Memory B cell (primary cell): Measurements from ENCODE around the gene CDON.

ENCODE experiments used
- ATAC-seq: fragments of 150-1000 bp; cut with Tn5 transposase; 2 replicates; pipeline ENCODE4 v1.10.0; 2021; ENCODE audit warnings: low read depth, mild to moderate bottlenecking, moderate library complexity
- DNase-seq, 2 donors: peaks; one replicate each; pipeline ENCODE4 v3.0.0; 2022; ENCODE audit warnings: low spot score in 2 of 2
- H3K27ac Mint-ChIP-seq: one replicate; pipeline ENCODE4 v1.8.0; 2022; ENCODE audit warnings: mild to moderate bottlenecking, moderate library complexity, mixed read lengths
- H3K27me3 Mint-ChIP-seq: one replicate; pipeline ENCODE4 v1.8.0; 2022; ENCODE audit warnings: mixed read lengths
- H3K36me3 Mint-ChIP-seq: one replicate; pipeline ENCODE4 v1.8.0; 2022; ENCODE audit warnings: mild to moderate bottlenecking, mixed read lengths
- H3K4me1 Mint-ChIP-seq: one replicate; pipeline ENCODE4 v1.8.0; 2022; ENCODE audit warnings: mixed read lengths
- H3K4me3 Mint-ChIP-seq: one replicate; pipeline ENCODE4 v1.8.0; 2022; ENCODE audit warnings: mild to moderate bottlenecking, moderate library complexity, mixed read lengths
- H3K9me3 Mint-ChIP-seq: one replicate; pipeline ENCODE4 v1.8.0; 2022; ENCODE audit warnings: mixed read lengths

CDON gene, protein sequence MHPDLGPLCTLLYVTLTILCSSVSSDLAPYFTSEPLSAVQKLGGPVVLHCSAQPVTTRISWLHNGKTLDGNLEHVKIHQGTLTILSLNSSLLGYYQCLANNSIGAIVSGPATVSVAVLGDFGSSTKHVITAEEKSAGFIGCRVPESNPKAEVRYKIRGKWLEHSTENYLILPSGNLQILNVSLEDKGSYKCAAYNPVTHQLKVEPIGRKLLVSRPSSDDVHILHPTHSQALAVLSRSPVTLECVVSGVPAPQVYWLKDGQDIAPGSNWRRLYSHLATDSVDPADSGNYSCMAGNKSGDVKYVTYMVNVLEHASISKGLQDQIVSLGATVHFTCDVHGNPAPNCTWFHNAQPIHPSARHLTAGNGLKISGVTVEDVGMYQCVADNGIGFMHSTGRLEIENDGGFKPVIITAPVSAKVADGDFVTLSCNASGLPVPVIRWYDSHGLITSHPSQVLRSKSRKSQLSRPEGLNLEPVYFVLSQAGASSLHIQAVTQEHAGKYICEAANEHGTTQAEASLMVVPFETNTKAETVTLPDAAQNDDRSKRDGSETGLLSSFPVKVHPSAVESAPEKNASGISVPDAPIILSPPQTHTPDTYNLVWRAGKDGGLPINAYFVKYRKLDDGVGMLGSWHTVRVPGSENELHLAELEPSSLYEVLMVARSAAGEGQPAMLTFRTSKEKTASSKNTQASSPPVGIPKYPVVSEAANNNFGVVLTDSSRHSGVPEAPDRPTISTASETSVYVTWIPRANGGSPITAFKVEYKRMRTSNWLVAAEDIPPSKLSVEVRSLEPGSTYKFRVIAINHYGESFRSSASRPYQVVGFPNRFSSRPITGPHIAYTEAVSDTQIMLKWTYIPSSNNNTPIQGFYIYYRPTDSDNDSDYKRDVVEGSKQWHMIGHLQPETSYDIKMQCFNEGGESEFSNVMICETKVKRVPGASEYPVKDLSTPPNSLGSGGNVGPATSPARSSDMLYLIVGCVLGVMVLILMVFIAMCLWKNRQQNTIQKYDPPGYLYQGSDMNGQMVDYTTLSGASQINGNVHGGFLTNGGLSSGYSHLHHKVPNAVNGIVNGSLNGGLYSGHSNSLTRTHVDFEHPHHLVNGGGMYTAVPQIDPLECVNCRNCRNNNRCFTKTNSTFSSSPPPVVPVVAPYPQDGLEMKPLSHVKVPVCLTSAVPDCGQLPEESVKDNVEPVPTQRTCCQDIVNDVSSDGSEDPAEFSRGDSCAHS (N-terminal part only)

GRCh38 chr11:126062679-126063506 lies at the start of gene CDON:
CDON (minus strand) TSS chr11:126062866; CDS start chr11:126023476, 39,390 bp downstream.
- H3K36me3 Mint-ChIP-seq: no peaks in the 10 kb centered on the region
- H3K4me3 Mint-ChIP-seq: peak within 1 kb of the TSS; percentile 86
- H3K27ac Mint-ChIP-seq: peak within 1 kb of the TSS; percentile 72
- H3K4me1 Mint-ChIP-seq: peaks cover 4% of the 10 kb centered on the region
- peaks cover 6% of the 10 kb centered on the region for H3K9me3 Mint-ChIP-seq
- ATAC-seq: peak; percentile 86
- peak; percentile 75 to 76 for DNase-seq
- H3K27me3 Mint-ChIP-seq: peaks cover 11% of the 10 kb centered on the region

- Mint-ChIP-seq H3K4me1 (no peaks in the 10 kb centered on the region), H3K27me3 (peaks cover 5% of the 10 kb centered on the region), H3K36me3 (no peaks in the 10 kb centered on the region), H3K9me3 (no peaks in the 10 kb centered on the region), H3K27ac (no peak overlapping the region), H3K4me3 (no peak overlapping the region)
- DNase-seq: no peak
- no peak for ATAC-seq
These were observed 48.9 kb upstream of the CDON start for GRCh38 chr11:126111458-126112116.

DNA sequence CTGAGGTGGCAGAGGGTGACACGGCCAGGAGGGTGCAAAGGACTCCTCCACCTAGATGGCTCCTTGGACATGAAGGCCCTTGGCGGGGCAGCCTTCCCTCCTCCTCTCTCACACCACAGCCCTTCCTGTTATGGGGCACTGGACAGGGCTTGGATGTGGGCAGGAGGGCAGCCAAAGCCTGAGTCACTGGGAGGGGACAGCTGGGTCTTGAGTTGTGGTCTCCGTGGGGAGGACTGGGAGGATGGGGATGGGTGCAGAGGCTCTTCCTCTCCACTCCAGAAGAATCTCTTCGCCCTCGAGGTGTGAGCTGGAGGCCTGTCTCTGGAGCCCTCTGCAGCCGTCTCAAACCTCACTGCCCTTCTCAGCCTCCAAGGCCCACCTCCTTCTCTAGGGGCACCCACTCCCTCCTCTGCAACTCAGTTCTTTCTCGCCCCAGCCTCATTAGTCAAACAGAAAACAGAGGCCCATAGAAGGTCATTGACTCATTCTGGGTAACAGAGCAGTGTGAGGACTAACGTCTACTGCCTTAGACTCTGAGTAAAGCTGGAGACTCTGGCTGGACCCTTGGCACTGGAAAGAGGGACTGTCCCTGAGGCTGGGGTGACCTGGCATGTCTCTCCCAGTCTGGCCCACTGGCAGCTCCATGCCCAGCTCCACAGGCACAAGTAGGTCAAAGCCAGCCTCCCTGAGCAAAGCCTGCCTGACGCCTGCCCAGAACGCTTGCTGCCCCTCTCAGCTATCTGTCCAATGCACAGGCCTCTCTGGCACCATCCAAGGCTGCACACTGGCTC lies 47.5 kb upstream of the CDON start:
- Mint-ChIP-seq H3K36me3 (no peaks in the 10 kb centered on the region), H3K4me1 (no peaks in the 10 kb centered on the region), H3K27me3 (peaks cover 4% of the 10 kb centered on the region), H3K9me3 (no peaks in the 10 kb centered on the region), H3K27ac (no peak overlapping the region), H3K4me3 (no peak overlapping the region)
- DNase-seq (no peak), ATAC-seq (no peak)

DNA sequence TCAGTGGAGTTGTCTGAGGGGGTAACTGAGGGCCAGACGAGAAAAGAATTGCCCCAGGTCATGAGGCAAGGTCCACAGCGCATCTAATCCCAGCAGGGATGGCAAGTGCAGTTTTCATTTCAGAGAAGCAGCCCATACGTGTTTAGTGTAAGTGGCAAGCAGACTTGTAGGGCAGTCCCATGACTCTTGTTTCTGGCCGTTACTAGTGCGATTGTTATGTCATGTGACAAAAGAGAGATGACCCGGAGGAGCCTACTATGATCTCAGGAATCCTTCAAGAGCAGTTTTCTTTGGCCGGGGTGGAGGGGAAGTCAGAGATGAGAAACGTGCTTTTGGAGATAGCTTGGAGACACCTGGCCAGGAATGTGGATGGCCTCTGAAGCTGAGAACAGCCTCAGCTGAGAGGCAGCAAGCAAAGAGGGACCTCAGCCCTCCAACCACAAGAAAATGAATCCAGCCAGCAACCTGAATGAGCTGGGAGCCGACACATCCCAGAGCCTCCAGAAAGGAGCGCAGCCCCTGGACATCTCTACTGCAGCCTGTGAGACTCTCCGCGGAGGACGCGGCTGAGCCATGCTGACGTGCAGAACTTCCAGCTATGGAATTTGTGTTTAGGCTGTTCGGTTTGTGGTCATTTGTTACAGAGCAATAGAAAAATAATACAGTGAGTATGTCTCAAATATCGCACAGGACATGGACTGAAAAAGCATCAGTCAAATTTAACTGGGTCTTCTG lies 44.1 kb upstream of the CDON start:
- no peak for DNase-seq
- Mint-ChIP-seq H3K9me3 (no peaks in the 10 kb centered on the region), H3K27ac (no peak overlapping the region), H3K27me3 (peaks cover 4% of the 10 kb centered on the region), H3K4me1 (no peaks in the 10 kb centered on the region), H3K36me3 (no peaks in the 10 kb centered on the region), H3K4me3 (no peak overlapping the region)
- no peak for ATAC-seq

GRCh38 chr11:126105748-126106080 lies 43.0 kb upstream of the CDON start:
- ATAC-seq (no peak), DNase-seq (no peak)
- H3K4me1 Mint-ChIP-seq: no peaks in the 10 kb centered on the region
- no peak overlapping the region for H3K4me3 Mint-ChIP-seq
- H3K27me3 Mint-ChIP-seq: peaks cover 6% of the 10 kb centered on the region
- H3K36me3 Mint-ChIP-seq: no peaks in the 10 kb centered on the region
- H3K27ac Mint-ChIP-seq: no peak overlapping the region
- H3K9me3 Mint-ChIP-seq: no peaks in the 10 kb centered on the region

DNA sequence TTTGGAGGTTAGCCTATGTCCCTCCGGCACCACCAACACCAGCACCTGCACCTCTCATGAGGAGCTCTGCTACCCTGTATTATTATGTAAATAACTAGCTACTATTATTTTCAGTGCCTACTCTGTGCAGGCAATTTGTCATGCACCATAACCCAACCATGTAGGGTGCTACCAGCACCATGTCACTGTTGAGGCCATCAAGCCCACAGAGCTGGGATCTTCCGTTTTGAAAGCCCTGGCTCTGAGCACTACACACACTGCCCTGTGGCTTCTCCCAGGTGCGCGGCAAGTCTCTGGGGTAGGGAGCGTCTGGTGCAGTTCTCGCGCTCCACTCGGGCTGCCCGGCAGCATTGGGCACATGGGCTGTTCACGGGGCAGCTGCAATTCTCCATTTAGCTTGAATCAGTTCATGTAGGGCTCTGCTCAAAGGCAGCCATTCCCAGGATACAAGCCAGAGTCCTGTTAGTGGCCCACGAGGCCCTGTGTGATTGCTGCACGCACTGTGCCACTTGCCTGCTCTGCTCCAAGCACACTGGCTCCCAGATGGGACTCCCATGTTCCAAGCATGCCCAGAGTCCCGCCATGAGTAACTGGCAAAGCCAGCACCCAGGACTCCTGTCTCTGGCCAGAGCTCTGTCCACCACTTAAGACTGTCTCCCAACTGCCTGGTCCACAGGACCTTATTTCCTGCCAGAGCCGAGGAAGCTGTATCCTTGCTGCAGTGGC lies 42.5 kb upstream of the CDON start:
- no peaks in the 10 kb centered on the region for H3K9me3 Mint-ChIP-seq
- no peak for ATAC-seq
- H3K36me3 Mint-ChIP-seq: no peaks in the 10 kb centered on the region

DNA sequence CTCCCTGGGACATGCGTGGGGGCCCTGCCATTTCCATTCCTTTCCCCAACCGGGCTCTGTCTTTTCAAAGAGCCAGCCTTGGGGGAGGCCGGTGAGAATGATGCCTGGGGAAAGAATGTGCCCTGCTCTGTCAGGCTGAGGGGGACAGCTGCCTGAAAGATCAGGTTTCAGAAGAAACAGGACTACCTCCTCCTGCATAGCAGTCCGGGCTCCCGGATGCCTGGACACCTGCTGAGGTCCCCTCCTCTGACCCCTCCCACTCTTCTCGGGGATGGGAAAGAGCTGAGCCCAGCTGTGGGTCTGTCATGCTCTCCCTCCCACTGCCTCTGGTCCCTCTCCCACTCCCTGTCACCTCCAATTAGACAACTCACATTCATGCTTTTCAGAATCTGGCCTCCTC lies 41.8 kb upstream of the CDON start:
- no peaks in the 10 kb centered on the region for H3K4me1 Mint-ChIP-seq
- no peak for DNase-seq
- H3K4me3 Mint-ChIP-seq: no peak overlapping the region
- peaks cover 9% of the 10 kb centered on the region for H3K27me3 Mint-ChIP-seq
- no peak for ATAC-seq
- H3K27ac Mint-ChIP-seq: no peak overlapping the region
- no peaks in the 10 kb centered on the region for H3K9me3 Mint-ChIP-seq
- H3K36me3 Mint-ChIP-seq: no peaks in the 10 kb centered on the region

More for the DNA sequence above, 42.5 kb upstream of the CDON start:
- no peak for DNase-seq
- no peak overlapping the region for H3K4me3 Mint-ChIP-seq
- H3K27ac Mint-ChIP-seq: no peak overlapping the region
- H3K27me3 Mint-ChIP-seq: peaks cover 9% of the 10 kb centered on the region
- H3K4me1 Mint-ChIP-seq: no peaks in the 10 kb centered on the region

DNA sequence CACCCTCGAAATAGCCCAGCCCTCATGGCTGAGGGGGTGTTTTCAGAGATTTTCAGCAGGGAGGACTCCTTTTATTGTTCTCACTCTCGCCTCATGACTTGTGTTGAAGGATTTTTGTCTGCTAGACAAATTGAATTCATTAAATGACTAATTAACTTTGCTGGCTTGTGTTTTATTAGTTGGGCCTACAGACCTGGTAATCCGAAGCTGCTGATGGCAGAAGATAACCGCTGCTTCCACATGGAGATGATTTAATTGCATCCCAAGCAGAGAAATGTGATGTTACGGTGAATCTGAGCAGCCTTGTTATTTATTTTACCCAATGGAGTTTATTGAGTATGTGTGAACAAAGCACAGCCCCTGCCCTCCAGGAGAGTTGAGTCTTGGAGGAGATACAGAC lies 40.5 kb upstream of the CDON start:
- ATAC-seq: no peak
- Mint-ChIP-seq H3K9me3 (no peaks in the 10 kb centered on the region), H3K36me3 (no peaks in the 10 kb centered on the region), H3K27me3 (peaks cover 9% of the 10 kb centered on the region), H3K4me1 (no peaks in the 10 kb centered on the region), H3K4me3 (no peak overlapping the region), H3K27ac (no peak overlapping the region)
- DNase-seq: no peak

GRCh38 chr11:126102436-126102981 lies 39.8 kb upstream of the CDON start:
- H3K4me1 Mint-ChIP-seq: no peaks in the 10 kb centered on the region
- no peak overlapping the region for H3K27ac Mint-ChIP-seq
- DNase-seq (no peak), ATAC-seq (no peak)
- no peaks in the 10 kb centered on the region for H3K9me3 Mint-ChIP-seq
- peaks cover 12% of the 10 kb centered on the region for H3K27me3 Mint-ChIP-seq
- H3K36me3 Mint-ChIP-seq: no peaks in the 10 kb centered on the region
- no peak overlapping the region for H3K4me3 Mint-ChIP-seq

GRCh38 chr11:126101930-126102283 lies 39.2 kb upstream of the CDON start:
- Mint-ChIP-seq H3K36me3 (no peaks in the 10 kb centered on the region), H3K27me3 (peaks cover 13% of the 10 kb centered on the region), H3K4me1 (no peaks in the 10 kb centered on the region), H3K9me3 (no peaks in the 10 kb centered on the region), H3K27ac (no peak overlapping the region), H3K4me3 (no peak overlapping the region)
- DNase-seq (no peak), ATAC-seq (no peak)

DNA sequence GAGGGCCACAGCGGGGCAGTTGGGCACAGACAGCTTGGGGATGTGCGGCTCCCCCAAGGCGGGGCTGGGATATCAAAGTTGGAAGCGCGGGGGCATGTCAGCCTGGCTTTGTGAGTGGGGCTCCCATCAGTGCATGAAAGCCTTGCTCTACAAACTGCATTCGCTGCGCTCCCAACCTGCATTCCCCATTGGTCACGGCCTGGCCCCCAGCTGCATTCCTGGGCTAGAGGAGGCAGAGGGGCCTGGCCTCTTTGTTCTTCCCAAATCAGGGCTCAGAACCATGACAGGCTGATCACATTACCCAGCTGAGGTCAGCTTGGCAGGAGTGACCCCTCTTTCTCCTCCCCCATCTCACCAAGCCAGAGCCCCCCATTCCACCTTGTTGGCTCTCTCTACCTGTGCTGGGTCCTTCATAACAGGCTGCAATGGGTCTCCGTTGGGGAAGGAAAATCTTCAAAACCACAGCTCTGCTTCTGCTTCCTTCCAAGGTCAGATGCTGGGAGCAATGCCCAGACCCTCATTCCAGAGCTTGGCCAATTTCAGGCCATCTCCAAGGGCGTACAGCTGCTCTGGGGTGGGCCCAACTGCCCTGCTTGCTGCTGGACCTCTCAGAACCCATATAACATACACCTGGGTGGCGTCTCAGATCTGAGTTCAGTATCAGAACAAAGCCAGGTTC lies 38.7 kb upstream of the CDON start:
- Mint-ChIP-seq H3K4me1 (no peaks in the 10 kb centered on the region), H3K4me3 (no peak overlapping the region), H3K27me3 (peaks cover 15% of the 10 kb centered on the region), H3K27ac (no peak overlapping the region), H3K36me3 (no peaks in the 10 kb centered on the region), H3K9me3 (no peaks in the 10 kb centered on the region)
- ATAC-seq (no peak), DNase-seq (no peak)
